ENCODE measurements around the gene B3GNT3.

Gene B3GNT3

DNA sequence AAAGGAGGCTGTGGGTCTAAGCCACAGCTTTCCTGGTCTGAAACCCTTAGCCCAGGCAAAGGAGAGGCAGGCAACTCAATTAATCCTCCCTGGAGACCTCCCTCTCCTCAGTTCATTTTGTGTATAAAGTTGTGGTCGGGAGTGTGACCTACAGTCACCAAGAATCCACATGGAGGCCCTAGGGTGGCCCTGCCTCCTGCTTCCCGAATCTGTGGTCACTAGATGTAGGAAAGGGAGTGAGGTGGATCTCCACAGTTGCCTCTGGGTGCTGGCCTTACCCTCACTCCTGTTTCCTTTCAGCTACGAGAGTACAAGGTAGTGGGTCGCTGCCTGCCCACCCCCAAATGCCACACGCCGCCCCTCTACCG, 66.0 kb downstream of the B3GNT3 start:
- DNase-seq, result no peak

DNA sequence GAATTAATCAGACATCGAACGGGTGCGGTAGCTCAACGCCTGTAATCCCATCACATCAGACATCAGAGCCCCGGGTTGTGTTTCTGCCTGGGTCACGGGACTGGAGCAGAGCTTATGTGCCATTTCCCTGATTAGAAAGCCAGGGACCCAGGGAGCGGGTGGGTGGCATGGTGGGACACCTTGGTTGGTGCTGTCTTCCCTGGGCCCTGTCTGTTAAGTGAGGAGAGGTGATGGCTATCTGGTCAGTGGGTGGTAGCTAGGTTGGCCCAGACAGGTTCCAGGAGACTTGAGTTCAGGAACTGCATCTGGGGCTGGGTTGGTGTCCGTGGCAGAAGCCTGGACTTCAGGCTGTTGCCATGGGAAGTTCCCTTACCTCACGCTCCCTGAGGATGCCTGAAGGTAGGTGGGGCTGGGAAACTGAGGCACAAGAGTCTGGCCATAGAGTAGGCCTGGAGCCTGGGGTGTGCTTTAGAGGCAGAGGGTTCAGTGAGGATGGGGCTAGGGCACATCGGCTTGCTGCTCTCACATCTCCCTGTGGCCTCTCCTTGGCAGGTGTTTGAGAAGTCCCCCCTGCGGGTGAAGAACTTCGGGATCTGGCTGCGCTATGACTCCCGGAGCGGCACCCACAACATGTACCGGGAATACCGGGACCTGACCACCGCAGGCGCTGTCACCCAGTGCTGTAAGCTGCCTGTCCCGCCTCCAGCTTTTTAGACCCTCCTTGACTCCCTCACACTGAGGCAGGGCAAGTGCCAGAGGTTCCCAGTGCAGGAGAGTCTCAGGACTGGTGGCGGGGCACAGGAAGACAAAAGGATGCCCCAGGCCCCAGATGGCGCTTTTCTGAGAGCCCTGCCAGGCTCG, 66.8 kb downstream of the B3GNT3 start:
- no peak for DNase-seq

DNA sequence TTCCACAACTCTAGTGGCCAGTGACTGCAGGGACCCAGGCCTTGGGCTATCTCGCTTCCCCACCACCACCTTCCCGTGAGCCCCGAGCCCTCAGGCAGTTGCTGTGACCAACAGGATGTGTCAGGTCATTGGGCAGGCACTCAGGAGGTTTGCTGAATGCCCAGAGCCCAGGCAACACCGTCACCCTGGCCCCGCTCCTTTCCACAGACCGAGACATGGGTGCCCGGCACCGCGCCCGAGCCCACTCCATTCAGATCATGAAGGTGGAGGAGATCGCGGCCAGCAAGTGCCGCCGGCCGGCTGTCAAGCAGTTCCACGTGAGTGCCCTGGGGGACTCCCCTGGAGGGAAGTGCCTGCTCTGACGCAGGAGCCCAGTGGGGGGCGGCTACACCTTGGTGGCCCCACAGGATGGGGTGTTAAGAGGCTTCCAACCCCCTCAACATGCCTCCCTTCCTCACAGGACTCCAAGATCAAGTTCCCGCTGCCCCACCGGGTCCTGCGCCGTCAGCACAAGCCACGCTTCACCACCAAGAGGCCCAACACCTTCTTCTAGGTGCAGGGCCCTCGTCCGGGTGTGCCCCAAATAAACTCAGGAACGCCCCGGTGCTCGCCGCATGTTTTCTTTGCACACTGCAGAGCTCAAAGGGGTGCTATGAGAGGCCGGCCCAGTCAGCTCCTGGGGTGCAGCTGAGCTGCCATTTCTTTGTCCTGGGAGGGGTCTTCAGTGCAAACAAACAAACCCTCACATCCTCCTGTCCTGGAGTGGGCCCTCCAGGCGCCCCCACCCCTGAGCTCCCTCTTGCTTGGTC, 68.0 kb downstream of the B3GNT3 start:
- no peak for DNase-seq

Measured in inflammatory macrophage (primary cell).